OCI-LY3 (cell line): ENCODE data around the gene ADAM33.

Source experiments
- H2AFZ ChIP-seq: fragments of 200-600, 300-600 bp; shearing (Covaris generic); 2 replicates; pipeline ENCODE4 v1.6.0; 2014; ENCODE audit warnings: antibody characterized with exemption, low read depth, low read length
- H3K27ac ChIP-seq: fragments of 200-600, 300-600 bp; sonication (generic); 2 replicates; pipeline ENCODE4 v1.5.1; 2014; ENCODE audit warnings: mild to moderate bottlenecking, low read length, moderate library complexity, mixed read lengths
- H3K27me3 ChIP-seq: fragments of 200-600, 300-600 bp; sonication (generic); 2 replicates; pipeline ENCODE4 v1.6.1; 2014; ENCODE audit warnings: low read depth, low read length, mixed read lengths
- H3K36me3 ChIP-seq: fragments of 200-600, 300-600 bp; sonication (generic); replicated peaks from 2 replicates; pipeline ENCODE3; 2014; ENCODE audit warnings: low read depth, low read length, mixed read lengths
- H3K4me1 ChIP-seq: fragments of 300-600, 200-600 bp; sonication (generic); 2 replicates; pipeline ENCODE4 v1.6.1; 2014; ENCODE audit warnings: low read length, mixed read lengths
- H3K4me2 ChIP-seq: fragments of 200-600, 300-600 bp; sonication (generic); 2 replicates; pipeline ENCODE4 v1.6.1; 2014; ENCODE audit warnings: low read length, mixed read lengths
- H3K4me3 ChIP-seq: fragments of 300-600, 200-600 bp; sonication (generic); 2 replicates; pipeline ENCODE4 v1.5.1; 2014; ENCODE audit warnings: antibody characterized with exemption, mild to moderate bottlenecking, low read length, moderate library complexity
- H3K79me2 ChIP-seq: fragments of 300-600, 200-600 bp; shearing (Covaris generic); 2 replicates; pipeline ENCODE4 v1.6.1; 2014; ENCODE audit warnings: mild to moderate bottlenecking, low read length, mixed read lengths
- H3K9ac ChIP-seq: fragments of 300-600, 200-600 bp; shearing (Covaris generic); 2 replicates; pipeline ENCODE4 v1.6.0; 2014; ENCODE audit warnings: mild to moderate bottlenecking, low read length, moderate library complexity
- H3K9me3 ChIP-seq: fragments of 200-600, 300-600 bp; shearing (Covaris generic); 2 replicates; pipeline ENCODE4 v1.6.1; 2014; ENCODE audit warnings: low read length, mixed read lengths; ENCODE audit not compliant: insufficient read depth
- H4K20me1 ChIP-seq: fragments of 200-600, 300-600 bp; sonication (generic); 2 replicates; pipeline ENCODE4 v1.6.1; 2016; ENCODE audit warnings: low read length, mixed read lengths; ENCODE audit not compliant: insufficient read depth
- CTCF ChIP-seq: fragments of 200-600, 300-600 bp; sonication (generic); IDR thresholded peaks from 2 replicates; pipeline ENCODE4 v1.5.1; 2014; ENCODE audit warnings: antibody characterized with exemption, low read length, low read depth
- EZH2phosphoT487 ChIP-seq: fragments of 200-600 bp; shearing (Covaris generic); IDR thresholded peaks from 2 replicates; pipeline ENCODE4 v1.6.1; 2018; ENCODE audit warnings: antibody characterized with exemption, mixed run types, low read depth

Gene ADAM33

GRCh38 chr20:3654326-3655130 is 27.3 kb downstream of the ADAM33 start:
- H3K79me2 ChIP-seq = no peaks in the 10 kb centered on the region
- no peak overlapping the region for H3K4me3 ChIP-seq
- no peak overlapping the region for H3K27ac ChIP-seq
- H3K4me1 ChIP-seq = peaks cover 34% of the 10 kb centered on the region
- H4K20me1 ChIP-seq = no peaks in the 10 kb centered on the region
- no peak overlapping the region for H2AFZ ChIP-seq
- H3K36me3 ChIP-seq = no peaks in the 10 kb centered on the region
- no peak overlapping the region for H3K9ac ChIP-seq
- no peaks in the 10 kb centered on the region for H3K27me3 ChIP-seq
- TF ChIP-seq EZH2phosphoT487 (no peak), CTCF (no peak)
- no peaks in the 10 kb centered on the region for H3K9me3 ChIP-seq
- H3K4me2 ChIP-seq = no peak overlapping the region

GRCh38 chr20:3653921-3654320 is 27.9 kb downstream of the ADAM33 start:
- H3K27ac ChIP-seq = no peak overlapping the region
- TF ChIP-seq CTCF (no peak), EZH2phosphoT487 (no peak)
- no peak overlapping the region for H3K9ac ChIP-seq
- H3K9me3 ChIP-seq = no peaks in the 10 kb centered on the region
- no peaks in the 10 kb centered on the region for H3K79me2 ChIP-seq
- H3K4me2 ChIP-seq = no peak overlapping the region
- no peak overlapping the region for H2AFZ ChIP-seq
- no peaks in the 10 kb centered on the region for H3K27me3 ChIP-seq
- no peak overlapping the region for H3K4me3 ChIP-seq
- H3K36me3 ChIP-seq = no peaks in the 10 kb centered on the region
- no peaks in the 10 kb centered on the region for H4K20me1 ChIP-seq
- H3K4me1 ChIP-seq = peaks cover 28% of the 10 kb centered on the region

- no peak for TF ChIP-seq EZH2phosphoT487
- TF ChIP-seq CTCF = peak; percentile 4; the same call in 1 of the 2 replicates
- no peak overlapping the region for H3K4me3 ChIP-seq
- no peak overlapping the region for H3K4me2 ChIP-seq
- peaks cover 18% of the 10 kb centered on the region for H3K4me1 ChIP-seq
- H3K27ac ChIP-seq = no peak overlapping the region
- no peaks in the 10 kb centered on the region for H4K20me1 ChIP-seq
- no peak overlapping the region for H3K9ac ChIP-seq
- H3K36me3 ChIP-seq = no peaks in the 10 kb centered on the region
- no peaks in the 10 kb centered on the region for H3K9me3 ChIP-seq
- H3K27me3 ChIP-seq = no peaks in the 10 kb centered on the region
- no peak overlapping the region for H2AFZ ChIP-seq
- H3K79me2 ChIP-seq = no peaks in the 10 kb centered on the region
Observed at GRCh38 chr20:3652676-3653596, 28.9 kb downstream of the ADAM33 start.

GRCh38 chr20:3652221-3652620 is 29.6 kb downstream of the ADAM33 start:
- H3K79me2 ChIP-seq = no peaks in the 10 kb centered on the region
- no peaks in the 10 kb centered on the region for H3K9me3 ChIP-seq
- TF ChIP-seq CTCF (no peak), EZH2phosphoT487 (no peak)
- H3K4me1 ChIP-seq = peaks cover 17% of the 10 kb centered on the region
- H3K4me3 ChIP-seq = no peak overlapping the region
- no peaks in the 10 kb centered on the region for H3K36me3 ChIP-seq
- no peak overlapping the region for H2AFZ ChIP-seq
- no peaks in the 10 kb centered on the region for H4K20me1 ChIP-seq
- no peak overlapping the region for H3K9ac ChIP-seq
- no peaks in the 10 kb centered on the region for H3K27me3 ChIP-seq
- H3K27ac ChIP-seq = no peak overlapping the region; the same call in 1 of the 2 replicates
- H3K4me2 ChIP-seq = no peak overlapping the region
